Measurements from ENCODE around the gene ZAR1L.

Gene ZAR1L

DNA sequence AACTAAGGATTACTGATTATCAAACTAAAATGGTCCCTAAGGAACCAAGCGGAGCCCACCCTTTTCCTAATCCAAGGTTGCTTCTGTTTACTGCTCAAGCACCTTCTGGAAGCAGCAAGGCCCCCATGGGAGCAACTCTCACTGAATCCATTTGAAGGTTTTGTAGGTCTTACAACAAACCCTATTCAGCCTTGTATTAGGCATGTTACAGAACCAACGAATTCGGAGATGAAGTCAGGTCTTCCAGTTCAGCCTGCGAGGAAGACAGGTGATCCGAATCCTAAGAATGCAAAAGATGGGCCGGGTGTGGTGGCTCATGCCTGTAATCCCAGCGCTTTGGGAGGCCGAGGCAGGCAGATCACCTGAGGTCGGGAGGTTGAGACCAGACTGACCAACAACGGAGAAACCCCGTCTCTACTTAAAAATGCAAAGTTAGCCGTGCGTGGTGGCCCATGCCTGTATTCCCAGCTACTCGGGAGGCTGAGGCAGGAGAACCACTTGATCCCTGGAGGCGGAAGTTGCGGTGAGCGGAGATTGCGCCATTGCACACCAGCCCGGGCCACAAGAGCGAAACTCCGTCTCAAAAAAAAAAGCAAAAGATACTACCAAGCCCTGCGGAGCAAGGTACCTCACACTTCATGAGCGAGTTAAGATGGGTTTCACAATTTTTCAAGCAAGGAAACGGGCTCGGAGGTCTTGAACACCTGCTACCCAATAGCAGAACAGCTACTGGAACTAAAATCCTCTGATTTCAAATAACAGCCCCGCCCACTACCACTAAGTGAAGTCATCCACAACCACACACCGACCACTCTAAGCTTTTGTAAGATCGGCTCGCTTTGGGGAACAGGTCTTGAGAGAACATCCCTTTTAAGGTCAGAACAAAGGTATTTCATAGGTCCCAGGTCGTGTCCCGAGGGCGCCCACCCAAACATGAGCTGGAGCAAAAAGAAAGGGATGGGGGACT is 609 bp downstream of the ZAR1L start:
- Histone ChIP-seq H2AFZ (ENCODE audit: low read length) (peak overlapping the region; percentile 87), H3K27me3 (ENCODE audit: insufficient read depth, low read length, poor library complexity, severe bottlenecking) (no peaks in the 10 kb centered on the region), H3F3A (ENCODE audit: low read depth) (no peaks in the 10 kb centered on the region), H3K4me3 (ENCODE audit: low read length, poor library complexity, severe bottlenecking) (peak overlapping the region; percentile 83), H3K79me2 (ENCODE audit: insufficient read depth, low read length) (peaks cover 28% of the 10 kb centered on the region), H4K20me1 (ENCODE audit: insufficient read depth, low read length, poor library complexity, severe bottlenecking) (peaks cover 6% of the 10 kb centered on the region), H3K9ac (ENCODE audit: low read depth, low read length, poor library complexity, severe bottlenecking) (peak overlapping the region; percentile 87), H3K36me3 (ENCODE audit: insufficient read depth, low read length) (no peaks in the 10 kb centered on the region), H3K4me2 (ENCODE audit: low read depth, low read length, poor library complexity, severe bottlenecking) (peak overlapping the region; percentile 72), H3K9me2 (replicated peaks; ENCODE audit: low read depth, low read length) (no peaks in the 10 kb centered on the region), H3K9me3 (ENCODE audit: insufficient read depth, low read depth, low read length) (no peaks in the 10 kb centered on the region), H3K4me1 (ENCODE audit: insufficient read depth, low read length, poor library complexity, severe bottlenecking) (peaks cover 35% of the 10 kb centered on the region)
- TF ChIP-seq, protein P1, sequence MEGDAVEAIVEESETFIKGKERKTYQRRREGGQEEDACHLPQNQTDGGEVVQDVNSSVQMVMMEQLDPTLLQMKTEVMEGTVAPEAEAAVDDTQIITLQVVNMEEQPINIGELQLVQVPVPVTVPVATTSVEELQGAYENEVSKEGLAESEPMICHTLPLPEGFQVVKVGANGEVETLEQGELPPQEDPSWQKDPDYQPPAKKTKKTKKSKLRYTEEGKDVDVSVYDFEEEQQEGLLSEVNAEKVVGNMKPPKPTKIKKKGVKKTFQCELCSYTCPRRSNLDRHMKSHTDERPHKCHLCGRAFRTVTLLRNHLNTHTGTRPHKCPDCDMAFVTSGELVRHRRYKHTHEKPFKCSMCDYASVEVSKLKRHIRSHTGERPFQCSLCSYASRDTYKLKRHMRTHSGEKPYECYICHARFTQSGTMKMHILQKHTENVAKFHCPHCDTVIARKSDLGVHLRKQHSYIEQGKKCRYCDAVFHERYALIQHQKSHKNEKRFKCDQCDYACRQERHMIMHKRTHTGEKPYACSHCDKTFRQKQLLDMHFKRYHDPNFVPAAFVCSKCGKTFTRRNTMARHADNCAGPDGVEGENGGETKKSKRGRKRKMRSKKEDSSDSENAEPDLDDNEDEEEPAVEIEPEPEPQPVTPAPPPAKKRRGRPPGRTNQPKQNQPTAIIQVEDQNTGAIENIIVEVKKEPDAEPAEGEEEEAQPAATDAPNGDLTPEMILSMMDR (conservative IDR thresholded peaks at IDR 0.05; ENCODE audit: low read length): no peak
- no peak for TF ChIP-seq EZH2phosphoT487 (IDR thresholded peaks at IDR 0.05; ENCODE audit: borderline replicate concordance)

DNA sequence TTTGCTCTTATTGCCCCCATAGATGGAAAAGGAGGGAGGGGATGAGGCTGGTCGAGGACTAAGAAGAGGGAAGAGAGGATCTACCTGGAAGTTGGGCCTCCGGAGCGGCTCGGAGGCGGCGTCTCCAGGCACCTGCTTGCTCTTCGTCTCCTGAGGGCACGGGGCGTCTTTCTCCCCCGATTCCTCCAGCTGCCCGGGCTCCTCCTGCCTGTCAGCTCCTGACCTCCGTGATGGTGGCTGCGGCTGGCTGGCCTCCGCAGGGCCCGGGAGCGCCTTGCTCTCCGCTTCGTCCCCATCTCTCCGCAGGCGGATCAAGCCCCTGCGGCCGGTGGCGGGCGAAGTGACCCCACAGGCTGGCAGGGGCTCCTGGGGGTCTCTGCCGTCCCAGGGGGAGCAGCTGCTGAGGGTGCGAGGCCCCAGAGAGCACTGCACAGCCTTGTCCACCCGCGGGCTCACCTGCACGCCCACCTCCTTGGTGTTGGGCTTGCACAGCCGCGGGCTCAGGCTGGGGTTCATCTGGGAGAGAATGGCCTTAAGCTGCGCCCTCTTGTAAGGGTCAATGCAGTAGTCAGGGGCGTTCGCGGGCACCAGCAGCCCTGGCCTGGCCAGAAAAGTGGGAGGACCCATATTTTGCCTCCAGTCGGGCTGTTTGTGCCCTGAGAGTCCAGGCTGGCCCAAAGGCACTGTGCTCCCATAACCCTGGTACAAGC is 3.8 kb downstream of the ZAR1L start:
- no peaks in the 10 kb centered on the region for H3K36me3 ChIP-seq (ENCODE audit: insufficient read depth, low read length)
- H3K9me3 ChIP-seq (ENCODE audit: insufficient read depth, low read depth, low read length): no peaks in the 10 kb centered on the region
- peaks cover 7% of the 10 kb centered on the region for H3K79me2 ChIP-seq (ENCODE audit: insufficient read depth, low read length)
- H3F3A ChIP-seq (ENCODE audit: low read depth): 0 out of 2 replicates have a peak, but pooled peaks cover 3% of the 10 kb centered on the region
- H3K9me2 ChIP-seq (replicated peaks; ENCODE audit: low read depth, low read length): no peaks in the 10 kb centered on the region
- no peak overlapping the region for H3K9ac ChIP-seq (ENCODE audit: low read depth, low read length, poor library complexity, severe bottlenecking)
- H3K4me2 ChIP-seq (ENCODE audit: low read depth, low read length, poor library complexity, severe bottlenecking): no peak overlapping the region
- H3K27me3 ChIP-seq (ENCODE audit: insufficient read depth, low read length, poor library complexity, severe bottlenecking): no peaks in the 10 kb centered on the region
- H2AFZ ChIP-seq (ENCODE audit: low read length): no peak overlapping the region
- no peaks in the 10 kb centered on the region for H4K20me1 ChIP-seq (ENCODE audit: insufficient read depth, low read length, poor library complexity, severe bottlenecking)
- TF ChIP-seq, protein P1 (conservative IDR thresholded peaks at IDR 0.05; ENCODE audit: low read length): no peak
- no peak for TF ChIP-seq EZH2phosphoT487 (IDR thresholded peaks at IDR 0.05; ENCODE audit: borderline replicate concordance)
- no peak overlapping the region for H3K4me3 ChIP-seq (ENCODE audit: low read length, poor library complexity, severe bottlenecking)
- H3K4me1 ChIP-seq (ENCODE audit: insufficient read depth, low read length, poor library complexity, severe bottlenecking): peaks cover 24% of the 10 kb centered on the region

DNA sequence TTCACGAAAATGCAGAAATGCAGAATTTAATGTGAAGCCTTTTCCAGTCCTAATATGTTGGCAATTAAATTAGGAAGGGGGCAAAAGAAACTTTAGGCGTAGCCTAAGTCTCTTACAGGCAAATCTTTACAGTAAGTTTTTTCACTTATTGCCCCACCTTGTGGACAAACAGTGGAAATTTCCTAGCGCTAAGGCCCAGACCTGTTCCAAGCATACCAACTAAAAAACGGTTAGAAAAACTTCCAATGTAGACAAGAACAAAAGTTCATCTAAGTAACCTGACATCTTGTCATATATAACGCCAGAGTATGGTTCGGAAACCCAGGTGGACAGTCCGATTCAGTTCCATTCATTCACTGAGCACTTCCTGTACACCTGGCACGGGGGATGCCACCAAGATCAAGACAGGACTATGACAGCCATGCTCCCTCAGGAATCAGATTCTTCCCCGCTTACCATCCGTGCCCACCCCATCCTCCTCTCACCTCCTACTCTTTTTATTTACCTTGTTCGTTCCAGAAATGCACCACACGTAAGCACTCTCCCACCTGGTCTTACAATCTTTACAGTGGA is 4.9 kb downstream of the ZAR1L start:
- TF ChIP-seq, protein P1 (conservative IDR thresholded peaks at IDR 0.05; ENCODE audit: low read length): peak; percentile 86
- TF ChIP-seq EZH2phosphoT487 (IDR thresholded peaks at IDR 0.05; ENCODE audit: borderline replicate concordance): no peak

More for the DNA sequence above, 4.9 kb downstream of the ZAR1L start:
- Histone ChIP-seq H3K9me3 (ENCODE audit: insufficient read depth, low read depth, low read length) (no peaks in the 10 kb centered on the region), H2AFZ (ENCODE audit: low read length) (peak overlapping the region; percentile 51; the same call in 1 of the 2 replicates), H3K4me1 (ENCODE audit: insufficient read depth, low read length, poor library complexity, severe bottlenecking) (peaks cover 20% of the 10 kb centered on the region), H3K27me3 (ENCODE audit: insufficient read depth, low read length, poor library complexity, severe bottlenecking) (no peaks in the 10 kb centered on the region), H3K36me3 (ENCODE audit: insufficient read depth, low read length) (no peaks in the 10 kb centered on the region), H3K4me2 (ENCODE audit: low read depth, low read length, poor library complexity, severe bottlenecking) (peak overlapping the region; percentile 67), H3K4me3 (ENCODE audit: low read length, poor library complexity, severe bottlenecking) (peak overlapping the region; percentile 40), H4K20me1 (ENCODE audit: insufficient read depth, low read length, poor library complexity, severe bottlenecking) (no peaks in the 10 kb centered on the region), H3K9me2 (replicated peaks; ENCODE audit: low read depth, low read length) (no peaks in the 10 kb centered on the region), H3K9ac (ENCODE audit: low read depth, low read length, poor library complexity, severe bottlenecking) (no peak overlapping the region), H3F3A (ENCODE audit: low read depth) (0 out of 2 replicates have a peak, but pooled peaks cover 3% of the 10 kb centered on the region), H3K79me2 (ENCODE audit: insufficient read depth, low read length) (no peaks in the 10 kb centered on the region)

All from Loucy (cell line).